OCI-LY3 (cell line): Measurements from ENCODE around the gene CNTN6.

Source experiments
- H2AFZ ChIP-seq: fragments of 200-600, 300-600 bp; shearing (Covaris generic); 2 replicates; pipeline ENCODE4 v1.6.0; 2014; ENCODE audit warnings: antibody characterized with exemption, low read depth, low read length
- H3K27ac ChIP-seq: fragments of 200-600, 300-600 bp; sonication (generic); 2 replicates; pipeline ENCODE4 v1.5.1; 2014; ENCODE audit warnings: mild to moderate bottlenecking, low read length, moderate library complexity, mixed read lengths
- H3K27me3 ChIP-seq: fragments of 200-600, 300-600 bp; sonication (generic); 2 replicates; pipeline ENCODE4 v1.6.1; 2014; ENCODE audit warnings: low read depth, low read length, mixed read lengths
- H3K36me3 ChIP-seq: fragments of 200-600, 300-600 bp; sonication (generic); replicated peaks from 2 replicates; pipeline ENCODE3; 2014; ENCODE audit warnings: low read depth, low read length, mixed read lengths
- H3K4me1 ChIP-seq: fragments of 300-600, 200-600 bp; sonication (generic); 2 replicates; pipeline ENCODE4 v1.6.1; 2014; ENCODE audit warnings: low read length, mixed read lengths
- H3K4me2 ChIP-seq: fragments of 200-600, 300-600 bp; sonication (generic); 2 replicates; pipeline ENCODE4 v1.6.1; 2014; ENCODE audit warnings: low read length, mixed read lengths
- H3K4me3 ChIP-seq: fragments of 300-600, 200-600 bp; sonication (generic); 2 replicates; pipeline ENCODE4 v1.5.1; 2014; ENCODE audit warnings: antibody characterized with exemption, mild to moderate bottlenecking, low read length, moderate library complexity
- H3K79me2 ChIP-seq: fragments of 300-600, 200-600 bp; shearing (Covaris generic); 2 replicates; pipeline ENCODE4 v1.6.1; 2014; ENCODE audit warnings: mild to moderate bottlenecking, low read length, mixed read lengths
- H3K9ac ChIP-seq: fragments of 300-600, 200-600 bp; shearing (Covaris generic); 2 replicates; pipeline ENCODE4 v1.6.0; 2014; ENCODE audit warnings: mild to moderate bottlenecking, low read length, moderate library complexity
- H3K9me3 ChIP-seq: fragments of 200-600, 300-600 bp; shearing (Covaris generic); 2 replicates; pipeline ENCODE4 v1.6.1; 2014; ENCODE audit warnings: low read length, mixed read lengths; ENCODE audit not compliant: insufficient read depth
- H4K20me1 ChIP-seq: fragments of 200-600, 300-600 bp; sonication (generic); 2 replicates; pipeline ENCODE4 v1.6.1; 2016; ENCODE audit warnings: low read length, mixed read lengths; ENCODE audit not compliant: insufficient read depth
- EZH2phosphoT487 ChIP-seq: fragments of 200-600 bp; shearing (Covaris generic); IDR thresholded peaks from 2 replicates; pipeline ENCODE4 v1.6.1; 2018; ENCODE audit warnings: antibody characterized with exemption, mixed run types, low read depth
- TF ChIP-seq, protein P1 (sequence below): fragments of 200-600, 300-600 bp; sonication (generic); IDR thresholded peaks from 2 replicates; pipeline ENCODE4 v1.5.1; 2014; ENCODE audit warnings: antibody characterized with exemption, low read length, low read depth

The CNTN6 gene

DNA sequence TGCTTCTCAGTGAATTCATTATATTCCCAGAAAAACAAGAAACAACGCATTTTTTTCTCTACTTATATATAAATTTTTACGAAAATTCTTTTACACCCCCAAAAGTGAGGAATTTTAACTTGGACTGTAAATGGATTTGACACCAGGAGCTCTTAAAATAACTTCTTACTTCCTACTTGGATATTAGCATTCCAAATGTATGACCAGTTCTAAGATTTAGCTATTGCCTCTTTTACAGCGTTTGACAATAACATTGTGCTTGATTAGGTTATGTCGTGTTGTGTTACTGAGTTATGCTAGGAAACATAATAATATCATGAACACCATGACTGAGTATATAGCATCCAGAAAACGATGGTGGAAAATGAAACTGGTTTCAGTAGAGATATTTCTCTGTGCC lies 177.0 kb downstream of the CNTN6 start:
- Histone ChIP-seq H3K36me3 (peaks cover 43% of the 10 kb centered on the region), H3K27me3 (no peaks in the 10 kb centered on the region), H3K4me3 (no peak overlapping the region), H3K4me1 (peaks cover 14% of the 10 kb centered on the region), H3K9ac (no peak overlapping the region), H2AFZ (no peak overlapping the region), H3K9me3 (no peaks in the 10 kb centered on the region), H3K27ac (no peak overlapping the region), H3K79me2 (no peaks in the 10 kb centered on the region; the same call in 1 of the 2 replicates), H4K20me1 (no peaks in the 10 kb centered on the region), H3K4me2 (no peak overlapping the region)
- TF ChIP-seq EZH2phosphoT487, result no peak
- TF ChIP-seq, protein P1, sequence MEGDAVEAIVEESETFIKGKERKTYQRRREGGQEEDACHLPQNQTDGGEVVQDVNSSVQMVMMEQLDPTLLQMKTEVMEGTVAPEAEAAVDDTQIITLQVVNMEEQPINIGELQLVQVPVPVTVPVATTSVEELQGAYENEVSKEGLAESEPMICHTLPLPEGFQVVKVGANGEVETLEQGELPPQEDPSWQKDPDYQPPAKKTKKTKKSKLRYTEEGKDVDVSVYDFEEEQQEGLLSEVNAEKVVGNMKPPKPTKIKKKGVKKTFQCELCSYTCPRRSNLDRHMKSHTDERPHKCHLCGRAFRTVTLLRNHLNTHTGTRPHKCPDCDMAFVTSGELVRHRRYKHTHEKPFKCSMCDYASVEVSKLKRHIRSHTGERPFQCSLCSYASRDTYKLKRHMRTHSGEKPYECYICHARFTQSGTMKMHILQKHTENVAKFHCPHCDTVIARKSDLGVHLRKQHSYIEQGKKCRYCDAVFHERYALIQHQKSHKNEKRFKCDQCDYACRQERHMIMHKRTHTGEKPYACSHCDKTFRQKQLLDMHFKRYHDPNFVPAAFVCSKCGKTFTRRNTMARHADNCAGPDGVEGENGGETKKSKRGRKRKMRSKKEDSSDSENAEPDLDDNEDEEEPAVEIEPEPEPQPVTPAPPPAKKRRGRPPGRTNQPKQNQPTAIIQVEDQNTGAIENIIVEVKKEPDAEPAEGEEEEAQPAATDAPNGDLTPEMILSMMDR, result no peak

DNA sequence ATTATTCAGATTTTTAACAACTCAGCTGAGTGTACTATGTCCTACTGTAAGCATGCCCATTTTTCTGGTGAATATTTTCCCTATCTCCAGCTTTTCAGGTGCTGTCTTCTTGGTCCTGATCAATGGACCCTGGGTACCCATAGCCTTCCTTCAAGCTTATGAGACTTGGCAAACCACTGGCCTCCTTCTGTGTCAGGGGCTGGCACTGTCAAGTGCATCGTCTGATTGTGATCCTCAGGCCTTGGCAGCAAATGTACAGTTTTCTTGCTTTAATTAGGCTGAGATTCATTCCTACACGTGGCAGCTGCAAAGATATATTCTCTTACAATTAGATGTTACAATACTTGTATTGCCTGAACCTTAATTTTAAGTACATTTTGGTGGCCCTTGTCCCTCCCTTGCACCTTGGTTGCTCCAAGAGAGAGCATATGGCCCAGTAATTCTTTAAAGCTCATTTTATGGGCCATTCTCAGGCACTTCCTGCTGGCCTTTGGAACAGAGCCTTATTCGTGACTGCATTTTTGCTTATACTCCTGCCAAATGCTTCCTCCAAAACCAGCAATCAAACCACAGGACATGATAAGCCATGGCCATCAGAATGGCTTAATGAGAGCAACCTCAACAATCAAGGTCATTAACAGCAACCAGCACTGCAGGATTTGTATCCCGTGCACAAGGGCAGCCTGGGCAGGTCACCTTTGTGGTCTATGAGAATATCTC lies 179.9 kb downstream of the CNTN6 start:
- no peak overlapping the region for H3K4me2 ChIP-seq
- no peak overlapping the region for H3K9ac ChIP-seq
- H3K27ac ChIP-seq, result no peak overlapping the region
- no peak overlapping the region for H3K4me3 ChIP-seq
- H2AFZ ChIP-seq, result no peak overlapping the region
- no peaks in the 10 kb centered on the region; the same call in 1 of the 2 replicates for H3K79me2 ChIP-seq
- peaks cover 9% of the 10 kb centered on the region; the same call in 1 of the 2 replicates for H3K4me1 ChIP-seq
- peaks cover 37% of the 10 kb centered on the region for H3K36me3 ChIP-seq
- no peaks in the 10 kb centered on the region for H3K9me3 ChIP-seq
- no peak for TF ChIP-seq EZH2phosphoT487
- TF ChIP-seq, protein P1, result no peak
- no peaks in the 10 kb centered on the region for H4K20me1 ChIP-seq
- no peaks in the 10 kb centered on the region for H3K27me3 ChIP-seq

DNA sequence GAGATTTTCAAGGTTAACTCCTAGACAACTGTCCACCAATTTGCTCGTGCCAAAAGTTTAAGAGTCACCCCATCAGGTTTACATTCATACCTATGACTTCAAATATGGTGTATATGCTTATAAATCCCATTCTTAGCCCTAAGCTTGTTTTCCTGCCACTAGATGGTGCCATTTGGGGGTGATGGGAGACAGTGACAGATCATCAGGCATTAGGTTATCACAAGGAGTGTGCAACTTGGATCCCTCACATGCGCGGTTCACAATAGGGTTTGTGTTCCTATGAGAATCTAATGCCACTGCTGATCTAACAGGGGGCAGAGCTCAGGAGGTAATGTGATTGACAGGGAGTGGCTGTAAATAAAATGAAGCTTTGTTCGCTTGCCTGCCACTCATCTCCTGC lies 182.7 kb downstream of the CNTN6 start:
- Histone ChIP-seq H3K79me2 (no peaks in the 10 kb centered on the region), H3K36me3 (peaks cover 49% of the 10 kb centered on the region), H3K27ac (no peak overlapping the region), H3K9ac (no peak overlapping the region), H3K4me1 (no peaks in the 10 kb centered on the region), H2AFZ (no peak overlapping the region), H3K4me3 (no peak overlapping the region), H3K27me3 (no peaks in the 10 kb centered on the region), H3K9me3 (no peaks in the 10 kb centered on the region), H3K4me2 (no peak overlapping the region), H4K20me1 (no peaks in the 10 kb centered on the region)
- TF ChIP-seq, protein P1, result peak; percentile 59
- no peak for TF ChIP-seq EZH2phosphoT487

DNA sequence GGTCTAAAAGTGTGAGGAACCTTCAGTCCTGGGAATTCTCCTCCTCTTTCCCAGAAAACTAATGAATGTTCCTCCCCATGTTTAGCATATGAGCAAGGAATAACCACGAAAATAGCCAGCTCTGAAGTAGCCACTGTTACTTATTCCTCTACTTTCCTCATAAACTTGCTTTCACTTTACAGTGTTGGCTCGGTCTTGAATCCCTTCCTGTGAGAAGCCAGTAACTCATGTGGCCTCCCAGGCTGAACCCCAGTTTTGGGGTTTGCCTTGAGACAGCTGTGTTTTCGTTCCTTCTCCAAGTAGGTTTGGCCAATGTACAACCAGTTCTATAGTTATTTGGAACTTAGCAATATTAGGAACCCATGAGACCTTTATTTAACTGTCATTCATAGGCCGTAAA lies 195.0 kb downstream of the CNTN6 start:
- Histone ChIP-seq H3K9ac (no peak overlapping the region), H3K4me2 (no peak overlapping the region), H3K9me3 (no peaks in the 10 kb centered on the region), H2AFZ (no peak overlapping the region), H3K4me1 (no peaks in the 10 kb centered on the region), H4K20me1 (0 out of 2 replicates have a peak, but pooled peaks cover 4% of the 10 kb centered on the region), H3K27me3 (no peaks in the 10 kb centered on the region), H3K36me3 (peaks cover 40% of the 10 kb centered on the region), H3K27ac (no peak overlapping the region), H3K79me2 (peaks cover 3% of the 10 kb centered on the region; the same call in 1 of the 2 replicates), H3K4me3 (no peak overlapping the region)
- TF ChIP-seq, protein P1, result no peak
- no peak for TF ChIP-seq EZH2phosphoT487
